HCT116 (cell line): Measurements from ENCODE around the gene TBCD. TPM values are rescaled to one million over a fixed set of nuclear protein-coding genes. Genes with fewer than 3 reads are reported as not detected.

Experiments used
- ATAC-seq: fragments of 200-7000 bp; cut with Tn5 transposase; 2 replicates; pipeline ENCODE4 v1.9.1; 2020; ENCODE audit warnings: mild to moderate bottlenecking, moderate library complexity
- BruUV-seq: library from RNA; stranded (reverse); fragments of 400-500 nt; replicated peaks from 2 replicates; lab custom pipeline; 2021; lab: Mats Ljungman, UMichigan
- CTCF ChIA-PET: fragments of 300-600 bp; sonication (Branson Sonifier 250); formaldehyde crosslinking; loops from one replicate; lab custom pipeline; 2021; ENCODE audit warnings: antibody characterized with exemption; lab: Charles Lee
- POLR2A ChIA-PET: fragments of 300-600, 350-600 bp; sonication (Branson Sonifier 250); formaldehyde crosslinking; loops from one replicate; lab custom pipeline; 2021; ENCODE audit warnings: antibody characterized with exemption; lab: Charles Lee
- RAD21 ChIA-PET, 2 experiments: fragments of 300-600 bp; sonication (Branson Sonifier 250); formaldehyde crosslinking; loops; one replicate each; lab custom pipeline; 2023; ENCODE audit warnings: low total read pairs in 2 of 2; ENCODE audit not compliant: uncharacterized antibody in 2 of 2, unreplicated experiment in 2 of 2, low non-redundant PET in 1 of 2; lab: Charles Lee
- DNase-seq: peaks from one replicate; pipeline ENCODE4 v3.0.0-alpha.2; 2010; ENCODE audit warnings: low read depth, low spot score
- H2AFZ ChIP-seq: fragments of 200-600 bp; shearing (Covaris generic), sonication (generic); 2 replicates; pipeline ENCODE4 v1.6.1; 2017; ENCODE audit warnings: low read depth, mixed run types, mixed read lengths, antibody characterized with exemption, low read length; ENCODE audit not compliant: poor library complexity, severe bottlenecking
- H3K27ac ChIP-seq: 2 replicates; pipeline ENCODE4 v1.5.1; 2012; ENCODE audit warnings: low read depth, low read length
- H3K27me3 ChIP-seq: fragments of 200-600 bp; sonication (generic); 2 replicates; pipeline ENCODE4 v1.6.1; 2016; ENCODE audit warnings: mixed run types, low read length, mixed read lengths; ENCODE audit not compliant: insufficient read depth
- H3K36me3 ChIP-seq, 2 experiments: fragments of 200-500 bp in 1 of 2; fragments of 200-600 bp in 1 of 2; sonication (Bioruptor generic) in 1 of 2; sonication (generic) in 1 of 2; 2 replicates each; pipeline versions ENCODE4 v1.5.1 to v1.6.1; 2014 to 2016; ENCODE audit warnings: low read length in 2 of 2, inconsistent platforms in 1 of 2, mixed read lengths in 1 of 2, mixed run types in 1 of 2; ENCODE audit not compliant: insufficient read depth in 2 of 2, control insufficient read depth in 1 of 2
- H3K4me1 ChIP-seq, 2 experiments: fragments of 200-600 bp in 1 of 2; sonication (generic) in 1 of 2; 2 replicates each; pipeline versions ENCODE4 v1.5.1 to v1.6.1; 2012 to 2017; ENCODE audit warnings: low read length in 2 of 2, inconsistent platforms in 1 of 2, mild to moderate bottlenecking in 1 of 2, mixed read lengths in 1 of 2, mixed run types in 1 of 2, moderate library complexity in 1 of 2; ENCODE audit not compliant: insufficient read depth in 2 of 2, control insufficient read depth in 1 of 2
- H3K4me2 ChIP-seq: fragments of 200-600 bp; sonication (generic); 2 replicates; pipeline ENCODE4 v1.6.1; 2017; ENCODE audit warnings: mixed run types, low read length, mixed read lengths
- H3K4me3 ChIP-seq, 2 experiments: fragments of 200-600 bp in 1 of 2; sonication (generic) in 1 of 2; replicated peaks in 1 of 2; 2 replicates each; pipeline ENCODE4 v1.5.1; 2011 to 2016; ENCODE audit warnings: low read length in 2 of 2, control low read depth in 1 of 2, low read depth in 1 of 2, mild to moderate bottlenecking in 1 of 2, mixed read lengths in 1 of 2, mixed run types in 1 of 2
- H3K79me2 ChIP-seq: fragments of 200-600 bp; sonication (generic); 2 replicates; pipeline ENCODE4 v1.6.1; 2017; ENCODE audit warnings: mild to moderate bottlenecking, mixed run types, low read length, moderate library complexity, mixed read lengths; ENCODE audit not compliant: insufficient read depth
- H3K9ac ChIP-seq: fragments of 200-600 bp; sonication (generic); 2 replicates; pipeline ENCODE4 v1.6.1; 2016; ENCODE audit warnings: low read length, mixed read lengths
- H3K9me2 ChIP-seq: fragments of 200-600 bp; sonication (generic), shearing (Covaris generic); 2 replicates; pipeline ENCODE4 v1.6.1; 2017; ENCODE audit warnings: mixed run types, mild to moderate bottlenecking, moderate library complexity; ENCODE audit not compliant: insufficient read depth
- H3K9me3 ChIP-seq, 2 experiments: fragments of 200-500 bp in 1 of 2; fragments of 200-600 bp in 1 of 2; sonication (Bioruptor generic) in 1 of 2; sonication (generic) in 1 of 2; 2 replicates each; pipeline ENCODE4 v1.6.1; 2014 to 2017; ENCODE audit warnings: low read length in 2 of 2, mixed read lengths in 2 of 2, inconsistent platforms in 1 of 2, low read depth in 1 of 2, mild to moderate bottlenecking in 1 of 2, mixed run types in 1 of 2, moderate library complexity in 1 of 2; ENCODE audit not compliant: control insufficient read depth in 1 of 2, insufficient read depth in 1 of 2
- H4K20me1 ChIP-seq: fragments of 200-600 bp; sonication (generic), shearing (Covaris generic); 2 replicates; pipeline ENCODE4 v1.6.1; 2017; ENCODE audit warnings: mixed run types, mild to moderate bottlenecking, moderate library complexity; ENCODE audit not compliant: insufficient read depth
- ATF3 ChIP-seq: IDR thresholded peaks from 2 replicates; pipeline ENCODE4 v1.6.1; 2012
- CBX3 ChIP-seq: IDR thresholded peaks from 2 replicates; pipeline ENCODE4 v1.6.1; 2012; ENCODE audit warnings: low read depth
- CEBPB ChIP-seq: IDR thresholded peaks from 2 replicates; pipeline ENCODE4 v1.6.1; 2012; ENCODE audit warnings: low read depth
- CTCF ChIP-seq, 3 experiments: fragments of 200-600 bp in 1 of 3; sonication (generic) in 1 of 3; IDR thresholded peaks in 2 of 3; conservative IDR thresholded peaks in 1 of 3; 2 replicates each; pipeline ENCODE4 v1.5.1; 2012 to 2017; ENCODE audit warnings: low read depth in 2 of 3, low read length in 2 of 3, antibody characterized with exemption in 1 of 3, borderline replicate concordance in 1 of 3, control low read depth in 1 of 3, mild to moderate bottlenecking in 1 of 3, mixed read lengths in 1 of 3, mixed run types in 1 of 3, moderate library complexity in 1 of 3; ENCODE audit not compliant: insufficient read depth in 1 of 3
- ELF1 ChIP-seq: IDR thresholded peaks from 2 replicates; pipeline ENCODE4 v1.6.1; 2012; ENCODE audit warnings: low read depth, borderline replicate concordance
- EZH2 ChIP-seq: fragments of 200-600 bp; sonication (generic); IDR thresholded peaks from 2 replicates; pipeline ENCODE4 v1.6.1; 2017; ENCODE audit warnings: antibody characterized with exemption, mixed run types
- EZH2phosphoT487 ChIP-seq: fragments of 200-600 bp; IDR thresholded peaks from 2 replicates; pipeline ENCODE4 v1.6.1; 2018; ENCODE audit warnings: antibody characterized with exemption, borderline replicate concordance
- FOSL1 ChIP-seq: IDR thresholded peaks from 2 replicates; pipeline ENCODE4 v1.6.1; 2012; ENCODE audit warnings: low read depth
- JUND ChIP-seq: IDR thresholded peaks from 2 replicates; pipeline ENCODE4 v1.6.1; 2012
- MAX ChIP-seq: IDR thresholded peaks from 2 replicates; pipeline ENCODE4 v1.6.1; 2012
- POLR2A ChIP-seq: IDR thresholded peaks from 2 replicates; pipeline ENCODE4 v1.7.0; 2011; ENCODE audit warnings: borderline replicate concordance; ENCODE audit not compliant: insufficient read depth, insufficient read length; ENCODE audit errors: extremely low read depth
- POLR2AphosphoS5 ChIP-seq: IDR thresholded peaks from 2 replicates; pipeline ENCODE4 v1.6.1; 2011; ENCODE audit warnings: mild to moderate bottlenecking, low read depth, low read length, moderate library complexity
- RAD21 ChIP-seq: IDR thresholded peaks from 2 replicates; pipeline ENCODE4 v1.6.1; 2012; ENCODE audit warnings: low read depth, mild to moderate bottlenecking
- SRF ChIP-seq: IDR thresholded peaks from 2 replicates; pipeline ENCODE4 v1.6.1; 2012; ENCODE audit warnings: low read depth
- TCF7L2 ChIP-seq: IDR thresholded peaks from 2 replicates; pipeline ENCODE4 v1.7.0; 2011; ENCODE audit warnings: borderline replicate concordance, inconsistent platforms; ENCODE audit not compliant: insufficient read depth, insufficient read length; ENCODE audit errors: extremely low read depth
- YY1 ChIP-seq: IDR thresholded peaks from 2 replicates; pipeline ENCODE4 v1.6.1; 2011; ENCODE audit warnings: low read length, low read depth, moderate library complexity, mild to moderate bottlenecking; ENCODE audit not compliant: insufficient replicate concordance; ENCODE audit errors: extremely low read depth
- ZBTB33 ChIP-seq: IDR thresholded peaks from 2 replicates; pipeline ENCODE4 v1.6.1; 2011; ENCODE audit warnings: mild to moderate bottlenecking, low read length, moderate library complexity; ENCODE audit not compliant: insufficient replicate concordance; ENCODE audit errors: extremely low read depth
- ZFX ChIP-seq: fragments of 450-650 bp; IDR thresholded peaks from 2 replicates; pipeline ENCODE4 v1.6.1; 2017
- intact Hi-C: fragments of 100-400 bp; cut with micrococcal nuclease; formaldehyde crosslinking; loops from 2 replicates; pipeline ENCODE4 v1.10.0; 2022
- total RNA-seq: library from RNA; stranded (reverse); gene quantifications from one replicate; pipeline ENCODE4 v1.2.1, GENCODE V29; 2021; ENCODE audit not compliant: unreplicated experiment

The TBCD gene
- total RNA-seq, 1 experiment from 2014 or later = 152 TPM

GRCh38 chr17:82709676-82710498, 42.0 kb upstream of the TBCD start:
- Histone ChIP-seq H3K4me1 (peaks cover 0 to 7% of the 10 kb centered on the region in 2 experiments; a peak in 2 of 4 replicates), H3K27ac (no peak overlapping the region; the same call in 1 of the 2 replicates), H3K36me3 (no peaks in the 10 kb centered on the region), H3K9ac (no peak overlapping the region), H3K9me3 (no peaks in the 10 kb centered on the region), H2AFZ (no peak overlapping the region), H3K79me2 (no peaks in the 10 kb centered on the region), H4K20me1 (no peaks in the 10 kb centered on the region), H3K4me2 (no peak overlapping the region), H3K9me2 (no peaks in the 10 kb centered on the region), H3K27me3 (no peaks in the 10 kb centered on the region), H3K4me3 (no peak overlapping the region)
- POLR2A ChIA-PET = no interaction called here
- no TSS peak for BruUV-seq
- DNase-seq (no peak), ATAC-seq (no peak)
- CTCF ChIA-PET = no interaction called here
- no peak for TF ChIP-seq EZH2
- TF ChIP-seq ATF3 = no peak
- no peak for TF ChIP-seq POLR2AphosphoS5
- TF ChIP-seq MAX = no peak
- TF ChIP-seq RAD21 = no peak
- no peak for TF ChIP-seq TCF7L2
- TF ChIP-seq SRF = no peak
- no peak for TF ChIP-seq JUND
- TF ChIP-seq YY1 = no peak
- TF ChIP-seq CBX3 = no peak
- no peak for TF ChIP-seq ELF1
- TF ChIP-seq CTCF (IDR thresholded peaks at IDR 0.05 in 2 of 3, conservative IDR thresholded peaks at IDR 0.05 in 1 of 3; ENCODE audit: borderline replicate concordance in 1 of 3, insufficient read depth in 1 of 3, low read depth in 2 of 3, low read length in 2 of 3) = no peak
- TF ChIP-seq EZH2phosphoT487 = no peak
- no peak for TF ChIP-seq CEBPB
- TF ChIP-seq POLR2A = no peak
- no peak for TF ChIP-seq ZBTB33
- no peak for TF ChIP-seq ZFX
- no peak for TF ChIP-seq FOSL1
- intact Hi-C loops = no loop called here
- RAD21 ChIA-PET = no interaction called here
